Right ventricle myocardium superior (tissue), 1 donor: ENCODE results near the gene SLC24A3. TPM values are rescaled to one million over a fixed set of nuclear protein-coding genes. Genes with fewer than 3 reads are reported as not detected.

ENCODE experiments used
- ATAC-seq: fragments of 200-7000 bp; cut with Tn5 transposase; one replicate; pipeline ENCODE4 v1.9.1; 2020; ENCODE audit warnings: mild to moderate bottlenecking; ENCODE audit not compliant: poor library complexity
- DNase-seq: peaks from one replicate; pipeline ENCODE4 v3.0.0-alpha.2; 2020
- intact Hi-C: fragments of 100-400 bp; cut with DNase I; formaldehyde crosslinking; loops from one replicate; pipeline ENCODE4 v1.11.2; 2022
- total RNA-seq: library from RNA; stranded (reverse); fragmentation: NEBNext Ultra II Directional; extraction: Animal tissue kit (Norgen Biotek cat#: 25700); gene quantifications from one replicate; pipeline ENCODE4 v1.2.1, GENCODE V29; 2021
- donor health status: DM: no; HTN: yes; CAD: no; lungs with severe emphysema.

SLC24A3 gene
- total RNA-seq, 1 donor from 2014 or later: 0.62 TPM

GRCh38 chr20:19568128-19568527 lies 355.7 kb downstream of the SLC24A3 start:
- DNase-seq (no peak), ATAC-seq (no peak)
- intact Hi-C loops: no loop called here

GRCh38 chr20:19571996-19572395 lies 359.6 kb downstream of the SLC24A3 start:
- no peak for ATAC-seq
- intact Hi-C loops: no loop called here
- DNase-seq: no peak

GRCh38 chr20:19577692-19578091 lies 365.2 kb downstream of the SLC24A3 start:
- DNase-seq (no peak), ATAC-seq (no peak)
- intact Hi-C loops: no loop called here

- DNase-seq: no peak
- ATAC-seq: no peak
- intact Hi-C loops: loop anchor here (5.0 kb wide), 1 partner anchor 375 kb away; no protein-coding TSS in a partner anchor
These were observed 370.3 kb downstream of the SLC24A3 start for GRCh38 chr20:19582782-19583181.

GRCh38 chr20:19583532-19584175 lies 371.2 kb downstream of the SLC24A3 start:
- ATAC-seq: peak; percentile 93

GRCh38 chr20:19588241-19588640 lies 375.8 kb downstream of the SLC24A3 start:
- no peak for ATAC-seq
- intact Hi-C loops: no loop called here

More at GRCh38 chr20:19583532-19584175, 371.2 kb downstream of the SLC24A3 start:
- intact Hi-C loops: loop anchor here (5.0 kb wide), 1 partner anchor 376 kb away; no protein-coding TSS in a partner anchor
- DNase-seq: peak; percentile 79

GRCh38 chr20:19588732-19589131 lies 376.3 kb downstream of the SLC24A3 start:
- intact Hi-C loops: no loop called here
- DNase-seq (no peak), ATAC-seq (peak; percentile 71)

More at GRCh38 chr20:19588241-19588640, 375.8 kb downstream of the SLC24A3 start:
- no peak for DNase-seq

GRCh38 chr20:19589787-19590362 lies 377.4 kb downstream of the SLC24A3 start:
- ATAC-seq: no peak

GRCh38 chr20:19590382-19590781 lies 377.9 kb downstream of the SLC24A3 start:
- no peak for ATAC-seq
- intact Hi-C loops: no loop called here

More at GRCh38 chr20:19589787-19590362, 377.4 kb downstream of the SLC24A3 start:
- intact Hi-C loops: no loop called here
- DNase-seq: no peak

GRCh38 chr20:19593762-19594161 lies 381.3 kb downstream of the SLC24A3 start:
- ATAC-seq: no peak
- intact Hi-C loops: no loop called here
- no peak for DNase-seq

More at GRCh38 chr20:19590382-19590781, 377.9 kb downstream of the SLC24A3 start:
- no peak for DNase-seq

GRCh38 chr20:19594896-19595295 lies 382.5 kb downstream of the SLC24A3 start:
- no peak for ATAC-seq
- intact Hi-C loops: no loop called here
- DNase-seq: no peak

- no peak for DNase-seq
- intact Hi-C loops: no loop called here
- ATAC-seq: no peak
These were observed 385.8 kb downstream of the SLC24A3 start for GRCh38 chr20:19598117-19598850.

- DNase-seq (no peak), ATAC-seq (no peak)
- intact Hi-C loops: no loop called here
These were observed 386.8 kb downstream of the SLC24A3 start for GRCh38 chr20:19599200-19599599.

GRCh38 chr20:19600042-19600441 lies 387.6 kb downstream of the SLC24A3 start:
- ATAC-seq (no peak), DNase-seq (no peak)
- intact Hi-C loops: no loop called here

- intact Hi-C loops: no loop called here
- ATAC-seq: no peak
- DNase-seq: no peak
These were observed 388.8 kb downstream of the SLC24A3 start for GRCh38 chr20:19601126-19601810.

GRCh38 chr20:19602675-19603375 lies 390.4 kb downstream of the SLC24A3 start:
- DNase-seq (no peak), ATAC-seq (no peak)
- intact Hi-C loops: no loop called here

GRCh38 chr20:19603376-19603750 lies 390.9 kb downstream of the SLC24A3 start:
- DNase-seq (no peak), ATAC-seq (no peak)
- intact Hi-C loops: no loop called here

- peak; percentile 34 for ATAC-seq
- no peak for DNase-seq
- intact Hi-C loops: no loop called here
These were observed 393.5 kb downstream of the SLC24A3 start for GRCh38 chr20:19605786-19606485.
